GM12873 (cell line): Measurements from ENCODE around the gene COL4A6.

Experiments used
- CTCF ChIP-seq: IDR thresholded peaks from 2 replicates; pipeline ENCODE4 v1.5.1; 2012; ENCODE audit warnings: low read depth, mild to moderate bottlenecking, moderate library complexity, low read length, control low read depth; ENCODE audit not compliant: insufficient read depth; ENCODE audit errors: missing control alignments

COL4A6 gene

GRCh38 chrX:108267557-108267956, 170.7 kb downstream of the COL4A6 start:
- no peak for TF ChIP-seq CTCF

GRCh38 chrX:108264376-108264775, 173.8 kb downstream of the COL4A6 start:
- no peak for TF ChIP-seq CTCF

GRCh38 chrX:108261549-108262203, 176.5 kb downstream of the COL4A6 start:
- no peak for TF ChIP-seq CTCF

- no peak for TF ChIP-seq CTCF
These were observed 180.7 kb downstream of the COL4A6 start for GRCh38 chrX:108257556-108257955.

- no peak for TF ChIP-seq CTCF
These were observed 183.6 kb downstream of the COL4A6 start for GRCh38 chrX:108254636-108255035.

GRCh38 chrX:108250654-108251579, 187.3 kb downstream of the COL4A6 start:
- TF ChIP-seq CTCF, result no peak

GRCh38 chrX:108246304-108246954, 191.8 kb downstream of the COL4A6 start:
- TF ChIP-seq CTCF, result no peak
